ENCODE results near the gene MSI2.
"Not testable (repeated sequence)": the region's sequence is repeated elsewhere in the genome, so short reads cannot be mapped to it uniquely, and the experiment has no call there.

Gene MSI2

DNA sequence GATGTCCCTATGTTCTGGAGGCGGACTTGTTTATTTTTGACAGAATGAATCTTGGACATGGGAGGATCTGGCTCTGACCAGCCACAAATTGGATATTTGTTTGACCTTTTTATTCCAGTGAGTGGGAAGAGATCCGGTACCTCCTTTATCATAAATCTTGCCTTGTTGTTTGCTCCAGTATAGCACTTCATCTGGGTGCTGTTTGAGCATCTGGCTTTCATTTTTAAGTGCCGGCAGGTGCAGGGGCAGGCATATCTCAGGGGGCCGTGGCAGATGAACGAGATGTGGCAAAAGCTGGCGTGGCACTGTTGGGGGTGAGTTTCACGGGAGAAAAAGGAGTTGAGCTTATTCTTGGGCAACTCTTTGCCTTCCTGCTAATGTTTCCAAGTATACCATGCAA lies 37.8 kb downstream of the MSI2 start:
- TF ChIP-seq, protein P1, sequence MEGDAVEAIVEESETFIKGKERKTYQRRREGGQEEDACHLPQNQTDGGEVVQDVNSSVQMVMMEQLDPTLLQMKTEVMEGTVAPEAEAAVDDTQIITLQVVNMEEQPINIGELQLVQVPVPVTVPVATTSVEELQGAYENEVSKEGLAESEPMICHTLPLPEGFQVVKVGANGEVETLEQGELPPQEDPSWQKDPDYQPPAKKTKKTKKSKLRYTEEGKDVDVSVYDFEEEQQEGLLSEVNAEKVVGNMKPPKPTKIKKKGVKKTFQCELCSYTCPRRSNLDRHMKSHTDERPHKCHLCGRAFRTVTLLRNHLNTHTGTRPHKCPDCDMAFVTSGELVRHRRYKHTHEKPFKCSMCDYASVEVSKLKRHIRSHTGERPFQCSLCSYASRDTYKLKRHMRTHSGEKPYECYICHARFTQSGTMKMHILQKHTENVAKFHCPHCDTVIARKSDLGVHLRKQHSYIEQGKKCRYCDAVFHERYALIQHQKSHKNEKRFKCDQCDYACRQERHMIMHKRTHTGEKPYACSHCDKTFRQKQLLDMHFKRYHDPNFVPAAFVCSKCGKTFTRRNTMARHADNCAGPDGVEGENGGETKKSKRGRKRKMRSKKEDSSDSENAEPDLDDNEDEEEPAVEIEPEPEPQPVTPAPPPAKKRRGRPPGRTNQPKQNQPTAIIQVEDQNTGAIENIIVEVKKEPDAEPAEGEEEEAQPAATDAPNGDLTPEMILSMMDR (IDR thresholded peaks at IDR 0.05; ENCODE audit: insufficient read depth, low read depth, low read length, missing control alignments), result no peak
- no peak overlapping the region for H3K4me3 ChIP-seq (ENCODE audit: low read length)
- no peak for DNase-seq (ENCODE audit: low read depth)

DNA sequence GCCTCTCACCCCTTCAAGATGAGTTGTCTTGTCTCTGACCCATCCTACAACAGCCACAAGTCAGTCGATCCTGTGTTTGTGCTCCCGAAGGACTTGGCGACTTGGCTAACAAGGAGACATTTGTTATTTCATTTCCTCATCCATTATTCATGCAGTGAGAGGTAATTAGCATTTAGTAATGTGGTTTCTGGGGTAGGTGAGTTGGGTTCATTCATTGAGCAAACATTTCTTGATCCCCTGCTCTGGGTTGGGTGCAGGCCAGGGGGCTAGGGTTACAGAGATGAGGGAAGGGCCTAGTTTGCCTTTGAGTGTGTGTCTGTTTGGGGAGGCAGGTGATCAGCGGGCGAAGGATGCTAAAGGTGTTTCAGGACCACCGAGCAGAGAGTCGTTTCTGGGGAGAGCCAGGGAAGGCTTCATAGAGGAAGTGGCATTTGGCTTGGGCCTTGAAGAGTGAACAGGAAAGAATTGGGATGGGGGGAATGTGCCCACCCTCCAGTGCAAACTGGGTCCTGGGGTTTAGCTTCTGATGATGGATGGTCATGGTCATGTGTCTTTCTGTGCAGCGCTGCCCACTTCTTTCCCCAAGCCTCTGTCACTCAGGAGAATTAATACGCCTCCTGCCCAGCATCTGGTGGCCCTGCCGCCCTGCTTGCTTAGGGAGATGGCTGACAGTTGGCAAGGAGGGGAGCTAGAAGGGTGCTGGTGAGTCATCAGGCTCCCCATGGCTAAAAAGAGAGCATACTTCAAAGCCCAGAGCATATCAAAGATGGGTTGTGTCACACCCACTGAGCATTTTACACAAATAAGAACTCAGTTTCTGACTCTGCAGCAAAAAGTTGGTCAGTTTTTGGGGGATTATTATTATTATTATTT lies 38.5 kb downstream of the MSI2 start:
- TF ChIP-seq, protein P1 (IDR thresholded peaks at IDR 0.05; ENCODE audit: insufficient read depth, low read depth, low read length, missing control alignments), result no peak
- DNase-seq (ENCODE audit: low read depth), result peak; percentile 15
- no peak overlapping the region for H3K4me3 ChIP-seq (ENCODE audit: low read length)

DNA sequence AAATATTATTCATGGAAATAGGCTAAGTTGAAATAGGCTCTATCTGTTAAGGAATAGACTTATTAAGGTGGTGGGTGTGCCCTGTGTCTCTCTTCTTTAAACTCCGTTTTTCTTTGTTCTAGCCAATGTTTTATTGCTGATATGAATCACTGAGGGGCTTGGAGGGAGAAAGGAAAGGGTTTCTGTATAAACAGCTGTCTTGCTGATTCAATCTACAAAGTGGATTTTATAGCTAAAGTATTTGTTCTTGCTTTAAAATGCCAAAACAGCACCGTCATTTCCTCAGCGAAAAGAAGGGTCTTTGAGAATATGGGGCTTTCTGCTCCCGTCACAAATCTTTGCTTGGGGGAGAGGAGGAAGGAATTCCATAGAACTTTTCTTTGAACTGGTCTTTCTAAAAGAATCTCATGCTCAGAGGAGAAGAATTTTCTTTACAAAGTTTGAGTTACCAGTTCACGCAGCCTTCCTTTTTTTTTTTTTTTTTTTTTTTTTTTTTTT lies 39.3 kb downstream of the MSI2 start:
- no peak overlapping the region for H3K4me3 ChIP-seq (ENCODE audit: low read length)
- DNase-seq (ENCODE audit: low read depth), result no peak
- TF ChIP-seq, protein P1 (IDR thresholded peaks at IDR 0.05; ENCODE audit: insufficient read depth, low read depth, low read length, missing control alignments), result no peak

DNA sequence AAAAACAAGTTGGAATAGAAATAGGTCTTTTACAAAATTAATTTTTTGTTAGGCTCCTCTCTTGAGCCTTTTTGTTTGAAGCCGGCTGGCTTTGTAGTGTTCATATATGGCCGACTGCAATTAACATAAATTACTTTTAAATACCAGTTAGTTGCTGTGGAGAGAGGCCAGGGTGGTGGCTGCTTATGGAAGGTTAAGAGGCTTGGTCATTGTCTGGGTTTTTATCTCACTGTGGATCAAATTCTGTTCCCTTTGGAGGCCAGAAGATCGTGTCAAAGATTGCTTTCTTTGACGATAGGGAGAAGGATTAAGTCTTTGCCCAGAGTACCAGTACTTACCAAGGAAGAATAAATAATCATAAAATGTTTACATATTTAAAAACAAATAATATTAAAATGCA lies 39.9 kb downstream of the MSI2 start:
- DNase-seq (ENCODE audit: low read depth), result no peak
- TF ChIP-seq, protein P1 (IDR thresholded peaks at IDR 0.05; ENCODE audit: insufficient read depth, low read depth, low read length, missing control alignments), result no peak
- H3K4me3 ChIP-seq (ENCODE audit: low read length), result no peak overlapping the region

DNA sequence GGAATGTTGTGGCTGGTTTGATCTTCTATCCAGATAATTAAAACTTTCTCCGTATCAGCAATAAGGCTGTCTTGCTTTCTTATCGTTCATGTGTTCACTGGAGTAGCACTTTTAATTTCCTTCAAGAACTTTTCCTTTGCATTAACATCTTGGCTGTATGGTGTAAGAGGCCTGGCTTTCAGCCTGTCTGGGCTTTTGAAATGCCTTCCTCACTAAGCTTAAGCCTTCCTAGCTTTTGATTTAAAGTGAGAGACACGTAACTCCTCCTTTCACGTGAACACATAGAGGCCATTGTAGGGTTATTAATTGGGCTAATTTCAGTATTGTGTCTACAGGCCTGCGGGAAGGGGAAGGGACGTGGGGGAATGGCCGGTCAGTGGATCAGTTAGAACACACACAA lies 42.9 kb downstream of the MSI2 start:
- H3K4me3 ChIP-seq (ENCODE audit: low read length), result no peak overlapping the region
- no peak for DNase-seq (ENCODE audit: low read depth)
- TF ChIP-seq, protein P1 (IDR thresholded peaks at IDR 0.05; ENCODE audit: insufficient read depth, low read depth, low read length, missing control alignments), result no peak

DNA sequence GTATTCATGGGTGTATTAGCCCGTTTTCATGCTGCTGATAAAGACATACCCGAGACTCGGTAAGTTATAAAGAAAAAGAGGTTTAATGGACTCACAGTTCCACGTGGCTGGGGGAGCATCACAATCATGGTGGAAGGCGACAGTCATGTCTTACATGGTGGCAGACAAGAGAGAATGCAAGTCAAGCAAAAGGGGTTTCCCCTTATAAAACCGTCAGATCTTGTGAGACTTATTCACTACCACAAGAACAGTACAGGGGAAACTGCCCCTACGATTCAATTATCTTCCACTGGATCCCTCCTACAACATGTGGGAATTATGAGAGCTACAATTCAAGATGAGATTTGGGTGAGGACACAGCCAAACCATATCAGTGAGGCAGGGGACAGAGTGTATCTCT lies 44.3 kb downstream of the MSI2 start:
- not testable (repeated sequence) for H3K4me3 ChIP-seq (ENCODE audit: low read length); DNase-seq (ENCODE audit: low read depth)

DNA sequence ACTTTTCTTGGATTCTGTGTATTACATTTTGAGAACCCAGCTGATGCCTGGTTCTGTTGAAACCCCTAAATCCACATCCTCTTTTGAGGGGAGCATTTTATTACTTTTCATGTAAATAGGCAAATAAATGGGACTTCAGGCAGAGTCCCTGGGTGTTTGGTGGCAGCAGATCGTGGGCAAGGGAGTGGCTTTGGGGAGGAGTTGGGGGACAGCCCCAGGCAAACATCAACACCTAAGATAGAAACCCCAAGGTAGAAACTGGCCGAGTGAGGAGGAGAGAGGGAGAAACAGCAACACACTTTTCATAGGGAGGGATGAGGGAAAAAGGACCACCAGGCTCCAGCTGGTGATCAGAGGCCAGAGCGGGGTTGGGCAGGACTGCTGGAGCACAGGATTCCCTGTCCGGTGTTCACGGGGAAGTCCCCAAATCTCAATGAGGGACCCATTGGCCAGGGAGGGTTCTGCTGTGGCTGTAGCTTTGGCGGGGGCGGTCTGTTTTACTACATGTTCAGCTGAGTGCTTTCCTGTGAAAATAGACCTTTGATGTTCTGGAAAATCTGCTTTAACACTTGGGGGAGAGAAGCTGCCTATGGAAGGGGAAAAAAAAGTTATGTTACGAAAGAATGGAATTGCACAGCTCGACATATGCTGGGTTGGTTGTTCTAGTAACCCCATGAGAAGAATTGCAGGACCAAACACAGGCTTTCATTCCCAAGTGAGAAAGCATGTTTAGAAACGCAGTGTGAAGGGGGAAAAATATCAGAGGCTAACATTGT lies 46.6 kb downstream of the MSI2 start:
- TF ChIP-seq, protein P1 (IDR thresholded peaks at IDR 0.05; ENCODE audit: insufficient read depth, low read depth, low read length, missing control alignments), result no peak
- no peak overlapping the region for H3K4me3 ChIP-seq (ENCODE audit: low read length)
- DNase-seq (ENCODE audit: low read depth), result no peak

Data from epithelial cell of esophagus (primary cell).